Keratinocyte (primary cell): ENCODE data around the gene TSFM. TPM values are rescaled to one million over a fixed set of nuclear protein-coding genes. Genes with fewer than 3 reads are reported as not detected.

Experiments
- DNase-seq: peaks from one replicate; pipeline ENCODE4 v3.0.0-alpha.2; 2011; ENCODE audit warnings: low read depth, missing footprints, low spot score
- FAIRE-seq: peaks from 2 replicates; lab custom pipeline; 2011; peaks lifted over from hg19 to GRCh38; lab: Jason Lieb, UNC
- H2AFZ ChIP-seq: 2 replicates; pipeline ENCODE4 v1.6.0; 2012; ENCODE audit warnings: low read length, control low read depth, inconsistent platforms; ENCODE audit not compliant: control insufficient read depth
- H3K27ac ChIP-seq: 2 replicates; pipeline ENCODE4 v1.5.1; 2011; ENCODE audit warnings: low read length; ENCODE audit not compliant: control insufficient read depth, insufficient read depth
- H3K27me3 ChIP-seq: 3 replicates; pipeline ENCODE4 v1.6.0; 2011; ENCODE audit warnings: low read length; ENCODE audit not compliant: control insufficient read depth, insufficient read depth; ENCODE audit errors: extremely low read depth
- H3K36me3 ChIP-seq, 2 experiments: 2 replicates in 1 of 2; 3 replicates in 1 of 2; pipeline ENCODE4 v1.5.1; 2011; ENCODE audit warnings: low read length in 2 of 2, mild to moderate bottlenecking in 1 of 2; ENCODE audit not compliant: control insufficient read depth in 2 of 2, insufficient read depth in 2 of 2; ENCODE audit errors: extremely low read depth in 1 of 2
- H3K4me1 ChIP-seq: 3 replicates; pipeline ENCODE4 v1.5.1; 2011; ENCODE audit warnings: low read length; ENCODE audit not compliant: control insufficient read depth, insufficient read depth; ENCODE audit errors: extremely low read depth
- H3K4me2 ChIP-seq: 3 replicates; pipeline ENCODE4 v1.6.0; 2011; ENCODE audit warnings: low read depth, low read length; ENCODE audit not compliant: control insufficient read depth, insufficient read depth; ENCODE audit errors: extremely low read depth
- H3K4me3 ChIP-seq, 3 experiments: fragments of 200-600 bp in 1 of 3; sonication (generic) in 1 of 3; 2 replicates in 2 of 3; 3 replicates in 1 of 3; pipeline ENCODE4 v1.5.1; 2011 to 2016; ENCODE audit warnings: low read length in 3 of 3, mild to moderate bottlenecking in 3 of 3, control low read depth in 2 of 3, inconsistent platforms in 1 of 3, low read depth in 1 of 3, mixed read lengths in 1 of 3, mixed run types in 1 of 3, moderate library complexity in 1 of 3; ENCODE audit not compliant: control insufficient read depth in 2 of 3, insufficient read depth in 2 of 3; ENCODE audit errors: extremely low read depth in 1 of 3
- H3K79me2 ChIP-seq: 2 replicates; pipeline ENCODE4 v1.6.0; 2012; ENCODE audit warnings: low read length; ENCODE audit not compliant: control insufficient read depth, insufficient read depth
- H3K9ac ChIP-seq: 3 replicates; pipeline ENCODE4 v1.6.0; 2011; ENCODE audit warnings: low read length; ENCODE audit not compliant: control insufficient read depth, insufficient read depth; ENCODE audit errors: extremely low read depth
- H3K9me1 ChIP-seq: 3 replicates; pipeline ENCODE4 v1.6.0; 2011; ENCODE audit warnings: low read length; ENCODE audit not compliant: control insufficient read depth, insufficient read depth; ENCODE audit errors: extremely low read depth
- H3K9me3 ChIP-seq: 2 replicates; pipeline ENCODE4 v1.5.1; 2012; ENCODE audit warnings: low read depth, low read length; ENCODE audit not compliant: control insufficient read depth
- H4K20me1 ChIP-seq: 3 replicates; pipeline ENCODE4 v1.6.0; 2011; ENCODE audit warnings: low read length; ENCODE audit not compliant: control insufficient read depth, insufficient read depth; ENCODE audit errors: extremely low read depth
- EZH2 ChIP-seq: IDR thresholded peaks from one replicate; pipeline ENCODE4 v1.6.1; 2012; ENCODE audit warnings: inconsistent platforms, mild to moderate bottlenecking, low read length, moderate library complexity
- dilution Hi-C: fragments of 300-500 bp; cut with MboI; formaldehyde crosslinking; loops from one replicate; pipeline ENCODE4 v1.7.0; 2020; ENCODE audit warnings: low sequenced_read_pairs; ENCODE audit not compliant: extremely low pct_ligation_motif_present
- polyA plus RNA-seq, 5 experiments: library from polyadenylated mRNA; depleted of rRNA in 3 of 5; stranded (reverse) in 3 of 5; stranded (forward) in 1 of 5; unstranded in 1 of 5; fragments of >200 nt; gene quantifications; 1 replicate in 1 of 5; 2 replicates in 3 of 5; 3 replicates in 1 of 5; pipeline versions ENCODE4 v1.2.1 to v1.2.3, GENCODE V29; 2011 to 2012; ENCODE audit warnings: missing spikeins in 2 of 5, low read depth in 1 of 5, low replicate concordance in 1 of 5
- TF ChIP-seq, protein P1 (sequence below), 3 experiments: IDR thresholded peaks in 1 of 3; conservative IDR thresholded peaks in 1 of 3; optimal IDR thresholded peaks in 1 of 3; 2 replicates in 2 of 3; 3 replicates in 1 of 3; pipeline versions ENCODE3 to v1.5.1; 2011; ENCODE audit warnings: low read length in 3 of 3, mild to moderate bottlenecking in 3 of 3, moderate library complexity in 2 of 3, control low read depth in 1 of 3, inconsistent platforms in 1 of 3; ENCODE audit not compliant: insufficient read depth in 2 of 3; ENCODE audit errors: extremely low read depth in 1 of 3

Gene TSFM
- polyA plus RNA-seq, 1 donor (not counting 4 experiments of a cell fraction or from before 2014, with no cell fraction given): 30.5 TPM

DNA sequence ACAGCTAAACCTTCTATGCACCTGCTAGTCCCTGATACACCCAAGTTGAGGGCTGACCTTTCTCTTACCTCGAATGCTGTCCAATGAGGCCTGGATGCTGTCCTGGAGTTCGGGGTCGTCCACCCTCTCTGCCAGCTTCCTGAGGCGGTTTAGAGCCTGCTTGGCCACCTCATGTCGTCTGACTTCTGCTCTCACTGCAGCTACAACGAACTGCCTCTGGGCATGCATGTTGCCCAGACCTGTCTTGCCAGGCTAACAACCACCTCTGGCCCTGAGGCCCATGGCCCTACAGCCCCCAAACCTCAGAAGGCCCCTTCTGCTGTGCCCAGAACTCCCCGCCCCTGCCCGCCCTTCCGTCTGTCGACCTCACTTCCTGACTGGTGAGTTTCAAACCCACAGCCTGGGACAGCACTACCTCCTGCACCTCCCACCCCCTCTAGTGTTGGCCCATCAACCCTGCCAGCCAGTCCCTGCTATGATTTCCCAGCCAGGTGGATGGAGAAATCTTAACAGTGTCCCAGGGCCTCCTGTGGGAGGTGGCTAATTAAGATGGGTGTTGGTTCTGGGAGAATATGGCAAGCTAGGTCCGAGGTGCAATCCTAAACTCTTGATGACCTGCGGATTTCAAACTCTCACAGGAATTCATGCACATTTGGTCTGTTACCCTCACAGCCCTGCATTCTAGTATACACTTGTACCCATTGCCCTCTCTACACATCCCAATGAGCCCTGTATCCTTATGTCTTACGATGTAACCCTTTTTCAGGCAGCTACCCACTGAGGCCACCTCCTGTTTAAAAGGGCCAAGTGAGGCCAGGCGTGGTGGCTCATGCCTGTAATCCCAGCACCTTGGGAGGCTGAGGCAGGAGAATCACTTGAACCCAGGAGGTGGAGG, 40.5 kb upstream of the TSFM start:
- Histone ChIP-seq H3K79me2 (peaks cover 13% of the 10 kb centered on the region), H3K9me3 (no peaks in the 10 kb centered on the region), H3K9ac (no peak overlapping the region), H4K20me1 (no peaks in the 10 kb centered on the region), H3K36me3 (peaks cover 0 to 1% of the 10 kb centered on the region in 2 experiments), H3K4me3 (no peak overlapping the region), H3K4me2 (no peak overlapping the region), H3K27ac (no peak overlapping the region), H2AFZ (no peak overlapping the region), H3K4me1 (peaks cover 16% of the 10 kb centered on the region), H3K27me3 (peaks cover 32% of the 10 kb centered on the region), H3K9me1 (no peaks in the 10 kb centered on the region)
- no peak for FAIRE-seq
- dilution Hi-C loops: loop anchor here (25.0 kb wide), 1 partner anchor 155 kb away; the partner anchor contains the start of gene PIP4K2C
- DNase-seq: no peak
- TF ChIP-seq, protein P1, sequence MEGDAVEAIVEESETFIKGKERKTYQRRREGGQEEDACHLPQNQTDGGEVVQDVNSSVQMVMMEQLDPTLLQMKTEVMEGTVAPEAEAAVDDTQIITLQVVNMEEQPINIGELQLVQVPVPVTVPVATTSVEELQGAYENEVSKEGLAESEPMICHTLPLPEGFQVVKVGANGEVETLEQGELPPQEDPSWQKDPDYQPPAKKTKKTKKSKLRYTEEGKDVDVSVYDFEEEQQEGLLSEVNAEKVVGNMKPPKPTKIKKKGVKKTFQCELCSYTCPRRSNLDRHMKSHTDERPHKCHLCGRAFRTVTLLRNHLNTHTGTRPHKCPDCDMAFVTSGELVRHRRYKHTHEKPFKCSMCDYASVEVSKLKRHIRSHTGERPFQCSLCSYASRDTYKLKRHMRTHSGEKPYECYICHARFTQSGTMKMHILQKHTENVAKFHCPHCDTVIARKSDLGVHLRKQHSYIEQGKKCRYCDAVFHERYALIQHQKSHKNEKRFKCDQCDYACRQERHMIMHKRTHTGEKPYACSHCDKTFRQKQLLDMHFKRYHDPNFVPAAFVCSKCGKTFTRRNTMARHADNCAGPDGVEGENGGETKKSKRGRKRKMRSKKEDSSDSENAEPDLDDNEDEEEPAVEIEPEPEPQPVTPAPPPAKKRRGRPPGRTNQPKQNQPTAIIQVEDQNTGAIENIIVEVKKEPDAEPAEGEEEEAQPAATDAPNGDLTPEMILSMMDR (optimal IDR thresholded peaks at IDR 0.05 in 1 of 3, IDR thresholded peaks at IDR 0.05 in 1 of 3, conservative IDR thresholded peaks at IDR 0.05 in 1 of 3; ENCODE audit: extremely low read depth in 1 of 3, insufficient read depth in 2 of 3, low read length in 3 of 3): peak; percentile 26 to 51 (median 44)
- TF ChIP-seq EZH2: no peak

DNA sequence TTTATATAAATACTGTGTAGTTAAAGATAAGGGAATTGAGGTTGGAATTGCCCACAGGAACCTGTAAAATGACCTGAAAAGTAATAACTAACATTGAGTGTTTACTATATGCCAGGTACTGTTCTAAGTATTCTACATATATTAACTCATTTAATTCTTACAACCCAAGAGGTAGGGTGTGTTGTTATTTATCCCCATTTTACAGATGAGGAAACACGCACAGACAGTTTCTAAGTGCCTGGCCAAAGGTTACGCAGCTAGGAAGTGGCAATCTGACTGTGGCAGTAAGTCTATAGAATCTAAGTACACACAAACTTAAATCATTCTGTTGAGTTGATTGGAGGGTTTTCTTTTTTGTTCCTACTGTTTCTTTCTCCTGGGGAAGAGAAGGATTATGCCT, 38.8 kb upstream of the TSFM start:
- Histone ChIP-seq H3K36me3 (peaks cover 5 to 8% of the 10 kb centered on the region in 2 experiments), H3K9me1 (no peaks in the 10 kb centered on the region), H3K4me3 (peak overlapping the region in 2 of 3 experiments; percentile 97 to 99), H2AFZ (peak overlapping the region; percentile 90), H3K27ac (peak overlapping the region; percentile 98), H3K4me2 (peak overlapping the region; percentile 94), H3K4me1 (peaks cover 16% of the 10 kb centered on the region), H4K20me1 (no peaks in the 10 kb centered on the region), H3K9ac (no peak overlapping the region), H3K9me3 (no peaks in the 10 kb centered on the region), H3K27me3 (peaks cover 21% of the 10 kb centered on the region), H3K79me2 (peaks cover 13% of the 10 kb centered on the region)
- no peak for TF ChIP-seq EZH2
- TF ChIP-seq, protein P1 (optimal IDR thresholded peaks at IDR 0.05 in 1 of 3, IDR thresholded peaks at IDR 0.05 in 1 of 3, conservative IDR thresholded peaks at IDR 0.05 in 1 of 3; ENCODE audit: extremely low read depth in 1 of 3, insufficient read depth in 2 of 3, low read length in 3 of 3): no peak
- dilution Hi-C loops: loop anchor here (25.0 kb wide), 1 partner anchor 156 kb away; the partner anchor contains the start of gene PIP4K2C
- FAIRE-seq: no peak
- no peak for DNase-seq
